GM13977 (cell line): ENCODE measurements around the gene NCOA1.

Experiments
- DNase-seq: peaks from one replicate; pipeline ENCODE4 v3.0.0; 2012; ENCODE audit warnings: low spot score
- in situ Hi-C: fragments of 300-500 bp; cut with MboI; formaldehyde crosslinking; loops from one replicate; pipeline ENCODE4 v1.12.0; 2022; ENCODE audit warnings: low sequenced_read_pairs, low pct_unique_long_range_greater_than_20kb, mixed read lengths, inconsistent platforms; ENCODE audit not compliant: unreplicated experiment
- TF ChIP-seq, protein P1 (sequence below): IDR thresholded peaks from 2 replicates; pipeline ENCODE4 v1.5.1; 2012; ENCODE audit warnings: mild to moderate bottlenecking, control low read depth; ENCODE audit not compliant: insufficient read depth; ENCODE audit errors: extremely low read depth, missing control alignments

Gene NCOA1

DNA sequence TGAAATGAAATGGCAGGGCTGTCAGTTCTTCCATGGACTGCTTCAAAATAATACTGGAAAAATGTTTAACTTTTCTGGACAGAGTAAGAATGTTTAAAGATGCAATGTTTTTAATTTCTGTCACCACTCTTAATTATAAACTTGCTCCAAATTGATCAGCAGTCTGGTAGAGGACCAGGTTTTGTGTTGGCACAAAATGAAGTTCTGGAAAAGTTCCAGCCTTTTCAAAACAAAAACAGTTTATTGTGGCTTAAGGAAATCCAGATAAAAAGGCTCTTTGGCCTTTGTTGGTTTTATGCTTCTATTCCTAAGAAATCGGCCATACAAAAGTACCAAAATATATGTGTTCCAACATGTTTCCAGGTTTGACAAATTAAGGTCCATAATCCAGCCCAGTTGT, 253.3 kb downstream of the NCOA1 start:
- TF ChIP-seq, protein P1, sequence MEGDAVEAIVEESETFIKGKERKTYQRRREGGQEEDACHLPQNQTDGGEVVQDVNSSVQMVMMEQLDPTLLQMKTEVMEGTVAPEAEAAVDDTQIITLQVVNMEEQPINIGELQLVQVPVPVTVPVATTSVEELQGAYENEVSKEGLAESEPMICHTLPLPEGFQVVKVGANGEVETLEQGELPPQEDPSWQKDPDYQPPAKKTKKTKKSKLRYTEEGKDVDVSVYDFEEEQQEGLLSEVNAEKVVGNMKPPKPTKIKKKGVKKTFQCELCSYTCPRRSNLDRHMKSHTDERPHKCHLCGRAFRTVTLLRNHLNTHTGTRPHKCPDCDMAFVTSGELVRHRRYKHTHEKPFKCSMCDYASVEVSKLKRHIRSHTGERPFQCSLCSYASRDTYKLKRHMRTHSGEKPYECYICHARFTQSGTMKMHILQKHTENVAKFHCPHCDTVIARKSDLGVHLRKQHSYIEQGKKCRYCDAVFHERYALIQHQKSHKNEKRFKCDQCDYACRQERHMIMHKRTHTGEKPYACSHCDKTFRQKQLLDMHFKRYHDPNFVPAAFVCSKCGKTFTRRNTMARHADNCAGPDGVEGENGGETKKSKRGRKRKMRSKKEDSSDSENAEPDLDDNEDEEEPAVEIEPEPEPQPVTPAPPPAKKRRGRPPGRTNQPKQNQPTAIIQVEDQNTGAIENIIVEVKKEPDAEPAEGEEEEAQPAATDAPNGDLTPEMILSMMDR: no peak
- DNase-seq: no peak
- in situ Hi-C loops: no loop called here

DNA sequence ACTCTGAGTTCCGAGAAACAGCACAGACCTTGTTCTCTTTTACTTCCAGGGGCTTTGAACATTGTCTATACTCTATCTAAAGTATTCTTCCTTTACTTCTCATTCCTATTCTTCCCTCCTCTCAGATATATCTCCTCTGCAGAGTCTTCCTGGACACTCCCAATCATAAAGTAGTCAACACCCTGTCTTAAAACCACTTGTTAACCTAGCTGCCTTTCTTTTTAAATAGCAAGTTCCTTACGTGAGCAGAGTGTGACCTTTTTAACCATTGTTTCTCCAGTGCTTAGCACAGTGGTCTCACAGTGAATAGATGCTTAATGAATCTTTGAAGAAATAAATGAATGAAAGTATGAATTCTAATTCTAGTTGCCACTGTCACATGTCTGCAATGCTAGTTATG, 254.8 kb downstream of the NCOA1 start:
- DNase-seq: no peak
- TF ChIP-seq, protein P1: no peak
- in situ Hi-C loops: no loop called here

DNA sequence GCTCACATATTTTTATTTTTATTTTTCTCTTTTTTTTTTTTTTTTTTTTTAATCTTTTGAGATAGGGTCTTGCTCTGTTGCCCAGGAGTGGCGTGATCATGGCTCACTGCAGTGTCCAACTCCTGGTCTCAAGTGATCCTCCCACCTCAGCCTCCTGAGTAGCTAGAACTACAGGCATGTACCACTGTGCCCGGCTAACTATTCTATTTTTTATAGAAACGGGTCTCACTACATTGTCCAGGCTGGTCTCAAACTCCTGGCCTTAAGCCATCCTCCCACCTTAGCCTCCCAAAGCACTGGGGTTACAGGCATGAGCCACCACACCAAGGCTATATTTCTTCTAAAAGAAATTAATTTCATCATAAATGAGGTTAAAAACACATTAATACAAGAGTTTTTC, 256.2 kb downstream of the NCOA1 start:
- no peak for DNase-seq
- TF ChIP-seq, protein P1: no peak
- in situ Hi-C loops: no loop called here

DNA sequence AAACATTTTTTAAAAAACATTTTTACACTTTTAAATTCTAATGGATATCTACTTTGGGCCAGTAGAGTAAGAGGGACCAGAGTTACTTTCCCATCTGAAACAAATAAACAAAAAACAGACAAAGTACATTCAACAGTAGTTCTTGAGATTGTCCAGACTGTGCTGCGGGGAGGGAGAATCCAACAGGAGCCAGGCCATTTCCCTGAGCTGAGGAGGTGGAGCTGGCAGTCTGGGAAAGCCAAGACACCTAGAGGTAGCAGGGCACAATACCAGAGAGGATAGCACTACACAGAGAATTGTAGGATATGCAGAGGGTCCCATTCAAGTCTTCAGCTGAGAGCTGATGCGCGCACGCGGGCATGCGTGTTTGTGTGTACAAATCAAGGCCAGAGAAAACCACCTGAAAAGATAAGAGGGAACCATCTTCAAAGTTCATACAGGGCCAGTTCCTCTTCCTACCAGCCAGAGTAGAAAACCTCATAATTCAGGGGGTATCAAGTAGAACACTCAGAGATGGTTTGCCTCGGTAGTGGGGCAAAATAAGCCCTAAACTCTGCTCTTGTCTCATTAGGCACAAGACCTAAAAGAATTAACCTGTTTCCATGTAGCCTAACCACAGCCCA, 258.1 kb downstream of the NCOA1 start:
- in situ Hi-C loops: no loop called here
- DNase-seq: no peak
- TF ChIP-seq, protein P1: no peak

DNA sequence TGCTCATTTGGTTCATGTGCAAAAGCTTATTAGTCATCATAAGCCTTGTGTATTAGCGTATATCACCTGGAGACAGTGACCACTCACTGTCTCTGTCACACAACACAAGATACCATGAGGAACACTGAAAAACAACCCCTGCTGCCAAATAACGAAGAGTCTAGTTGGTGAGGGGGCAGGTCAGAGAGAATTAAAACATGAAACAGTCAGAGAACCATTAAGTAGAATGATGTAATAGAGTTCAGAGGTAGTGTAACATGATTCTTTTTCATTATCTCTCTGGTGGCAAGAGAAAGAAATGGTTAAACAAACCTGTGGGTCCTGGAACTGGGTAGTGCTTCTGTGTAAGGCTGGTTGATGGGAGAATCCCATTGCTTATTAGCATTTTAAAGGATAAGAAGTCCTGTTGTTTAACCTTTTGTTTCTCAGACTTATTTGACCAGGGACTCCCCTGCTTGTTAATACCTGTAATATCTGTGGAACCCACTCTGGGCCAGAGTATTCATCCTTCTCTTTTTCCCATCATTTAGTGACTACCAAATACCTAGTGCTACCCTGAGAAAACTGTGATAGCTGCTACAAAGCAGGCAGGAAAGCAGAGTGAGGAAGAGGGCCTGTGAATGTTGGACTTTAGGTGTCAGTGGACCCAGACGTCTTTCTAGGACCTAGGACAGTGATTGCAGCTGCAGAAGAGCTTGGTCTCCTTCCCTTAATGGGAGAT, 264.1 kb downstream of the NCOA1 start:
- TF ChIP-seq, protein P1: no peak
- in situ Hi-C loops: no loop called here
- DNase-seq: peak; percentile 39

DNA sequence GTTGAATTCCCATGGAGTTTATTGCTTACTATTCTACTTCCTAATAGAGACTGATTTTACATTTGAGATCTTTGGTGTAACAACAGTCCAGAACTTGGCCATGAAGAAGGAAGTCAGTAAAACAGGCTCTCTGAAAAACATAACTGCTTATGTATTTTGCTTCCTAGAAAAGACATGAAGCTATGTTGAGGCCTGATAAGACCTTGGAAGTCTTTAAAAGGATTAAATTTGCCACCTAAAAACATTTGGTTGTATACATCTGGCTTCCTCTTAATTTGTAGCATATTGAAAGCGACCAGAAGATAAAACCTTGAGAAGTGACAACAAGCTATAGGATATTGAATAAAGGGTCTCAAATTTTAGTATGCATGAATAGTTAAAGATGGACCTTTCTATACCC, 265.7 kb downstream of the NCOA1 start:
- in situ Hi-C loops: no loop called here
- DNase-seq: no peak

More for the DNA sequence above, 265.7 kb downstream of the NCOA1 start:
- TF ChIP-seq, protein P1: no peak
